Stimulated activated CD8-positive, alpha-beta memory T cell treated with anti-CD3 and anti-CD28 coated beads, Interleukin-12 subunit alpha, Interleukin-12 subunit beta, amount 100 ng/mL, for 24 hours (primary cell): ENCODE measurements around the gene CMIP.

ENCODE experiments used
- DNase-seq: peaks from one replicate; pipeline ENCODE4 v3.0.0-alpha.2; 2020; ENCODE audit errors: extremely low read depth

Gene CMIP

GRCh38 chr16:81495321-81496234 lies 51.0 kb downstream of the CMIP start:
- no peak for DNase-seq

- no peak for DNase-seq
These were observed 51.7 kb downstream of the CMIP start for GRCh38 chr16:81496321-81496720.

GRCh38 chr16:81496742-81497141 lies 52.1 kb downstream of the CMIP start:
- no peak for DNase-seq

GRCh38 chr16:81497690-81498089 lies 53.1 kb downstream of the CMIP start:
- DNase-seq = no peak

GRCh38 chr16:81498351-81498750 lies 53.7 kb downstream of the CMIP start:
- no peak for DNase-seq

GRCh38 chr16:81499576-81500380 lies 55.2 kb downstream of the CMIP start:
- DNase-seq = no peak

GRCh38 chr16:81500833-81501521 lies 56.4 kb downstream of the CMIP start:
- DNase-seq = no peak

GRCh38 chr16:81502396-81503070 lies 57.9 kb downstream of the CMIP start:
- no peak for DNase-seq

GRCh38 chr16:81505011-81505661 lies 60.5 kb downstream of the CMIP start:
- DNase-seq = no peak

GRCh38 chr16:81509404-81509803 lies 64.8 kb downstream of the CMIP start:
- DNase-seq = no peak

- no peak for DNase-seq
These were observed 65.4 kb downstream of the CMIP start for GRCh38 chr16:81510016-81510415.

- no peak for DNase-seq
These were observed 66.8 kb downstream of the CMIP start for GRCh38 chr16:81511371-81511770.

- no peak for DNase-seq
These were observed 68.8 kb downstream of the CMIP start for GRCh38 chr16:81513204-81514040.

- no peak for DNase-seq
These were observed 69.5 kb downstream of the CMIP start for GRCh38 chr16:81514041-81514559.

- no peak for DNase-seq
These were observed 70.1 kb downstream of the CMIP start for GRCh38 chr16:81514568-81515258.

GRCh38 chr16:81515281-81515680 lies 70.7 kb downstream of the CMIP start:
- no peak for DNase-seq

GRCh38 chr16:81515721-81516120 lies 71.1 kb downstream of the CMIP start:
- no peak for DNase-seq

- no peak for DNase-seq
These were observed 72.0 kb downstream of the CMIP start for GRCh38 chr16:81516478-81517149.

GRCh38 chr16:81517150-81517499 lies 72.5 kb downstream of the CMIP start:
- no peak for DNase-seq
